Ovary (tissue), 9 donors: ENCODE results near the gene SCUBE3. TPM values are rescaled to one million over a fixed set of nuclear protein-coding genes. Genes with fewer than 3 reads are reported as not detected.

Source experiments
- DNase-seq, 5 donors: peaks; one replicate each; pipeline ENCODE4 v3.0.0-alpha.2; 2019 to 2020
- H3K27ac ChIP-seq, 2 donors: fragments of 200-600 bp; one replicate each; pipeline versions ENCODE4 v1.5.1 to v1.8.0; 2019 to 2022
- H3K27me3 ChIP-seq: fragments of 200-600 bp; one replicate; pipeline ENCODE4 v1.8.0; 2022
- H3K36me3 ChIP-seq: fragments of 200-600 bp; sonication (generic); one replicate; pipeline ENCODE4 v1.5.1; 2019
- H3K4me1 ChIP-seq: one replicate; pipeline ENCODE4 v1.8.1; 2013; ENCODE audit warnings: mild to moderate bottlenecking, moderate library complexity; ENCODE audit not compliant: insufficient read depth
- H3K4me3 ChIP-seq: fragments of 200-600 bp; sonication (generic); one replicate; pipeline ENCODE4 v1.5.1; 2017
- H3K9me3 ChIP-seq, 2 donors: fragments of 200-600 bp in 1 of 2; sonication (generic) in 1 of 2; one replicate each; pipeline versions ENCODE4 v1.5.1 to v1.8.1; 2013 to 2019; ENCODE audit warnings: mild to moderate bottlenecking in 1 of 2, moderate library complexity in 1 of 2
- CTCF ChIP-seq, 3 donors: fragments of 450-650 bp in 2 of 3; fragments of 200-600 bp in 1 of 3; IDR thresholded peaks; one replicate each; pipeline versions ENCODE4 v1.5.1 to v1.8.0; 2016 to 2022; ENCODE audit warnings: antibody characterized with exemption in 3 of 3, mild to moderate bottlenecking in 1 of 3
- EP300 ChIP-seq: sonication (generic); formaldehyde crosslinking; IDR thresholded peaks from one replicate; pipeline ENCODE4 v1.6.1; 2017; ENCODE audit warnings: antibody characterized with exemption
- POLR2A ChIP-seq: fragments of 450-650 bp; IDR thresholded peaks from one replicate; pipeline ENCODE4 v1.6.1; 2017; ENCODE audit warnings: antibody characterized with exemption, mild to moderate bottlenecking, moderate library complexity
- WGBS, 3 donors: extraction: QIAGEN DNeasy Blood & Tissue Kit in 1 of 3; methylation state at CpG; one replicate each; pipeline versions ENCODE4 v1.1.5 to v1.1.7; 2013 to 2017; 5-methylcytosine and 5-hydroxymethylcytosine counted together
- intact Hi-C, 4 donors: fragments of 100-400 bp; cut with DNase I; formaldehyde crosslinking; loops; one replicate each; pipeline versions ENCODE4 v1.11.0 to v1.15.1; 2022 to 2023
- polyA plus RNA-seq, 2 donors: library from polyadenylated mRNA; stranded (reverse); fragments of 200-250 nt in 1 of 2; fragments of 350-450 nt in 1 of 2; fragmentation: Illumina TruSeq in 1 of 2; extraction: RNeasy Lipid Tissue Mini Kit (QIAGEN cat#74804) in 1 of 2; gene quantifications; one replicate each; pipeline ENCODE4 v1.2.3, GENCODE V29; 2013 to 2014
- total RNA-seq, 7 donors: library from RNA; depleted of rRNA in 2 of 7; stranded (reverse); fragments of >200 nt in 2 of 7; fragmentation: NEBNext Ultra II Directional in 3 of 7; extraction: Animal tissue kit (Norgen Biotek cat#: 25700) in 3 of 7; gene quantifications; one replicate each; pipeline versions ENCODE4 v1.1.0 to v1.2.4, GENCODE V29; 2016 to 2023
- donor health status: DM: no; HTN: no; CAD: no; lungs with moderate emphysema.
- donor health status: DM: no; HTN: no; CAD: no.
- donor health status: Bipolar disorder and iron deficiency.
- donor health status: DM: yes; HTN: yes; CAD: no.
- donor health status: DM: no; HTN: no; CAD: no.
- donor health status: DM: yes; HTN: yes; CAD: no.

The SCUBE3 gene
- total and polyA plus RNA-seq, 9 donors = 0.08 to 3.1 (median 0.18) TPM; not detected in 1

- Histone ChIP-seq H3K27me3 (no peaks in the 10 kb centered on the region), H3K36me3 (no peaks in the 10 kb centered on the region), H3K27ac (no peak overlapping the region), H3K4me3 (no peak overlapping the region), H3K9me3 (no peaks in the 10 kb centered on the region), H3K4me1 (peaks cover 1% of the 10 kb centered on the region)
- DNase-seq = no peak
- WGBS, 3 donors = 94 to 98% (median 96%) methylated on average over 7 of the region's 7 CpGs
- TF ChIP-seq POLR2A (no peak), CTCF (IDR thresholded peaks at IDR 0.05) (no peak), EP300 (no peak)
- intact Hi-C loops = no loop called here
Measured at GRCh38 chr6:35244551-35244950, 30.8 kb downstream of the SCUBE3 start.

- Histone ChIP-seq H3K4me1 (peaks cover 1% of the 10 kb centered on the region), H3K9me3 (no peaks in the 10 kb centered on the region), H3K27ac (no peak overlapping the region), H3K4me3 (no peak overlapping the region), H3K27me3 (no peaks in the 10 kb centered on the region), H3K36me3 (no peaks in the 10 kb centered on the region)
- no peak for DNase-seq
- WGBS, 3 donors = 86 to 94% (median 88%) methylated on average over 2 of the region's 2 CpGs
- intact Hi-C loops = no loop called here
- TF ChIP-seq EP300 (no peak), POLR2A (no peak), CTCF (IDR thresholded peaks at IDR 0.05) (no peak)
Measured at GRCh38 chr6:35247642-35248231, 34.0 kb downstream of the SCUBE3 start.

GRCh38 chr6:35248300-35248699 lies 34.5 kb downstream of the SCUBE3 start:
- Histone ChIP-seq H3K9me3 (no peaks in the 10 kb centered on the region), H3K4me1 (peaks cover 1% of the 10 kb centered on the region), H3K27ac (no peak overlapping the region), H3K36me3 (no peaks in the 10 kb centered on the region), H3K4me3 (no peak overlapping the region), H3K27me3 (no peaks in the 10 kb centered on the region)
- TF ChIP-seq POLR2A = no peak
- no peak for TF ChIP-seq EP300
- TF ChIP-seq CTCF (IDR thresholded peaks at IDR 0.05) = no peak
- DNase-seq = no peak
- intact Hi-C loops = no loop called here
- WGBS, 3 donors = 62 to 68% (median 62%) methylated on average over 3 of the region's 3 CpGs

- Histone ChIP-seq H3K27ac (no peak overlapping the region), H3K4me3 (no peak overlapping the region), H3K36me3 (no peaks in the 10 kb centered on the region), H3K9me3 (no peaks in the 10 kb centered on the region), H3K4me1 (peaks cover 1% of the 10 kb centered on the region), H3K27me3 (no peaks in the 10 kb centered on the region)
- TF ChIP-seq EP300 (no peak), CTCF (IDR thresholded peaks at IDR 0.05) (no peak), POLR2A (no peak)
- intact Hi-C loops = no loop called here
- WGBS, 3 donors = 64 to 76% (median 70%) methylated on average over 3 of the region's 3 CpGs
- no peak for DNase-seq
Measured at GRCh38 chr6:35248965-35249364, 35.2 kb downstream of the SCUBE3 start.
